HG02884 (cell line): ENCODE measurements around the gene LIMS2.

Experiments used
- ATAC-seq: cut with Tn5 transposase; IDR thresholded peaks from one replicate; pipeline ENCODE4 v1.9.1; 2021; ENCODE audit warnings: mild to moderate bottlenecking, moderate library complexity; ENCODE audit not compliant: unreplicated experiment

The LIMS2 gene

GRCh38 chr2:127658641-127659407 lies 16.5 kb downstream of the LIMS2 start:
- no peak for ATAC-seq

DNA sequence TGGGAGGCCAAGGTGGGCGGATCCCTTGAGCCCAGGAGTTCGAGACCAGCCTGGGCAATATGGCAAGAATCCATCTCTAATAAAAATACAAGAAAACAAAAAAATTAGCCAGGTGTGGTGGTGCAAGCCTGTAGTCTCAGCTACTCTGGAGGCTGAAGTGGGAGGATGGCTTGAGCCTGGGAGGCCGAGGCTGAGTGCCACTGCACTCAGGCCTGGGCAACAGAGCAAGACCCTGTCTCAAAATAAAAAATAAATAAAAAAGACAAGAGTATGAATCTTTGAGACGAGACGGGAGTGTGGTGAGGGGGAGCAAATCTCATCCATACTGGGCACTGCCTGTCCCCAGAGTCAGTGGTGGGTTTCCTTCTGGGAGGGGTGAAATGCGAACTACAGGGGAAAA lies 17.2 kb downstream of the LIMS2 start:
- ATAC-seq, result no peak

- no peak for ATAC-seq
These were observed 18.1 kb downstream of the LIMS2 start for GRCh38 chr2:127657232-127657595.

- ATAC-seq, result no peak
These were observed 18.6 kb downstream of the LIMS2 start for GRCh38 chr2:127656569-127657231.

DNA sequence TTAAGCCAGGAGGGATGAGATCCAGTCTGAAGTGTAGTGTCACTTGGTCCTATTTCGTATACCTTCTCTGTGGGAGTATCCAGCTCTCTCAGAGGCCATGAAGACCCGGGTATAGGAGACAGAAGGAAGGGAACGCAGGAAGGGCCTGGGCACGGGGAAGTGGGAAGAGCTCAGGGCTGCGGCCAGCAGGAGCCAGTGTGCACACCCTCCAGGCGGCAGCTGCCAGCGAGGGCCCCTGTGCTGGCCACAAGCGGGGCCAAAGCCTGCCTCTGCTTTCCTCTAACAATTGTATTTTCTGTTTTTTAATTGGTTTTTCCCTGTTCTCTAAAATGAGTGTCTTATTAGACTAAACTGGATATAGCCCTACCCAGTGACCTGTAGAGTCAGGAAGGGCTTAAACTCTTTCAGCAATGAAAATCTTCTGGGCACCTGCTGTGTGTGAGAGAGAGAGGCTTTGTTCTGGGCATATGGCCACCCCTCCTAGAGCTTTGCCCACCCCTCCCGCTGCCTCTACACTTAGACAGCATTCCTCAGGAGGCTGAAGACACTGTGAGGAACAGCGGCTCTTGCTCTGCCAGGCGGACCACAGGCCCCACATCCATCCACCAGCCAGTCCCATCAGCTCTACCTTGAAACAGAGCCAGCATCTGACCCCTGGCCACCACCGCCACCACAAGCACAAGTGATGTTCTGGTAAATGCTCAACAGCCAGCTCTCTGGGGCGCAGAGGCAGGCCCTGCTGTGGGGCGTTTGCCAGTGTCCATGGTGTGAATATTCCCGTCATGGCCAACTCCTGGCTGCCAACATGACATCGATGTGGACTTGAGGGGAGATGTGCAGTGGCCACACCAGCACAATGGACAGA lies 19.9 kb downstream of the LIMS2 start:
- no peak for ATAC-seq

GRCh38 chr2:127654838-127655175 lies 20.5 kb downstream of the LIMS2 start:
- ATAC-seq, result no peak

- no peak for ATAC-seq
These were observed 21.1 kb downstream of the LIMS2 start for GRCh38 chr2:127654084-127654837.

GRCh38 chr2:127653421-127654083 lies 21.8 kb downstream of the LIMS2 start:
- no peak for ATAC-seq

DNA sequence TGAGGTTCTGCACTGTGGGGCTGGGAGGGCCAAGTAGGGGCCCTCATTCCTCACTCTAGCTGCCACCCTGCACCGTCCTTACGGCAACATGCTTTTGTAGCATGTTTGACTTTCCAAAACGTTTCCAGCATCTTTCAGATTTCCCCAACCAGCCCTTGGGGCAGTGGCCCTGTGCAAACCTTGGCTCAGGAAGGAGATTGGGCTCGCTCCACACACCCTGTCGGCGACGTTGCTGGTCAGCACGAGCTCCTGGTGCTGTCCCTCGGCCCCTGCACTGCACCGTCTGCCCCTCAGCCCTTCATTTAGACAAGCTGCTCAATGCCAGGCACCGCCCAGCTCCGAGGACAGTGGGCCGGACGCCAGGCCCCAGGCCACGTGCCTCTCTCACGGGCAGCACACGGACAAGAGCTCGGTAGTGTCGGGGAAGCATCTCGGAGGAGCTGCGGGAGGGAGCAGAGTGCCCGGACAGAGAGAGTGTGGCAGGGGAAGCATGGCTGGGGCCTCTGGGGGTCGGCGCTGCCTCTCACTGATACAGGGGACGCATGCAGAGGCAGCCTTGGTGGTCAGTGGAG lies 22.5 kb downstream of the LIMS2 start:
- ATAC-seq, result no peak

GRCh38 chr2:127651971-127652550 lies 23.3 kb downstream of the LIMS2 start:
- no peak for ATAC-seq

DNA sequence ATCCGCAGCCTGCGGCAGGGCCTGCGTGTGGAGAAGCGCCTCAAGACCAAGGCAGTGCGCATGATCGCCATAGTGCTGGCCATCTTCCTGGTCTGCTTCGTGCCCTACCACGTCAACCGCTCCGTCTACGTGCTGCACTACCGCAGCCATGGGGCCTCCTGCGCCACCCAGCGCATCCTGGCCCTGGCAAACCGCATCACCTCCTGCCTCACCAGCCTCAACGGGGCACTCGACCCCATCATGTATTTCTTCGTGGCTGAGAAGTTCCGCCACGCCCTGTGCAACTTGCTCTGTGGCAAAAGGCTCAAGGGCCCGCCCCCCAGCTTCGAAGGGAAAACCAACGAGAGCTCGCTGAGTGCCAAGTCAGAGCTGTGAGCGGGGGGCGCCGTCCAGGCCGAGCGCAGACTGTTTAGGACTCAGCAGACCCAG lies 23.9 kb downstream of the LIMS2 start:
- ATAC-seq, result no peak

DNA sequence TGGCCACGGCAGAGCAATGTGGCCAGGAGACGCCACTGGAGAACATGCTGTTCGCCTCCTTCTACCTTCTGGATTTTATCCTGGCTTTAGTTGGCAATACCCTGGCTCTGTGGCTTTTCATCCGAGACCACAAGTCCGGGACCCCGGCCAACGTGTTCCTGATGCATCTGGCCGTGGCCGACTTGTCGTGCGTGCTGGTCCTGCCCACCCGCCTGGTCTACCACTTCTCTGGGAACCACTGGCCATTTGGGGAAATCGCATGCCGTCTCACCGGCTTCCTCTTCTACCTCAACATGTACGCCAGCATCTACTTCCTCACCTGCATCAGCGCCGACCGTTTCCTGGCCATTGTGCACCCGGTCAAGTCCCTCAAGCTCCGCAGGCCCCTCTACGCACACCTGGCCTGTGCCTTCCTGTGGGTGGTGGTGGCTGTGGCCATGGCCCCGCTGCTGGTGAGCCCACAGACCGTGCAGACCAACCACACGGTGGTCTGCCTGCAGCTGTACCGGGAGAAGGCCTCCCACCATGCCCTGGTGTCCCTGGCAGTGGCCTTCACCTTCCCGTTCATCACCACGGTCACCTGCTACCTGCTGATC lies 24.4 kb downstream of the LIMS2 start:
- no peak for ATAC-seq

- no peak for ATAC-seq
These were observed 25.1 kb downstream of the LIMS2 start for GRCh38 chr2:127650041-127650784.

DNA sequence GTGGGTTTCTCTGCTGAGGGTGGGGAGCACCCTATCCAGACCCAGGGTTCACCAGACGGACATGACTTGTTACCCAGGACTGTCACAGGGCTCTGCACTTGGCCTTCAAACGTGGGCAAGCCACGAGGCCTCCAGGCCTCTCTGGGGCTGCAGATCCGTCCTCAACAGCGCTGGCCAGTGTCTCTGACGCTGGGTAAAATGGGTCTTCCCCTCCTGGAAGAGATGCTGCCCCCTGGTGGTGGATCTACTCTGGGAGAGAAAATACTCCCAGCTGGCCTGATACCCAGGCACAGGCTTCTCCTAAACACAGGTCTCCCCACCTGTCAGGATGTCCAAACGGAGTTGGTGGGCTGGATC lies 25.7 kb downstream of the LIMS2 start:
- no peak for ATAC-seq

DNA sequence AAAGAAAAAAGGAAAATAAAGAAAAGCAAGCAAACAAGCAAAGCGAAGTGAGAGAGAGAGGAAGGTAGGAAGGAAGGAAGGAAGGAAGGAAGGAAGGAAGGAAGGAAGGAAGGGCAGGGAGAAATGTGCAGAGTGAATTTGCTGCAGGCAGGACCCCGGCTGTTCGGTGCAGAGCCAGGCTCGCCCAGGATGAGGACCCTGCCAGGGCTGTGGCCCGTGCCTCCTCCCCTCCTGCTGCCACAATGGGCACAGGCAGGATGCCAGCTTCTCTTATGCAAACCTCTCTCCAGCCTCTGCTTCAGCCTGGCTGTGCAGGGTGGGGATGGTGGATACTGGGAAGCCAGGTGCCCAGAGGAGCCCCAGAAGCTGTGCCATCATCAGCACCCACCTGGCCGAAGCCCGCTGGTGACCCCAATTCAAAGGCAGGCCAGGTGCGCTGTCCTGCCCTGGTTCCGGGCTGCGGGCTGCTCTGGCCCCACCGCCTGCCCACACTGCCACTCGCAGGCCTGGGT lies 26.2 kb downstream of the LIMS2 start:
- no peak for ATAC-seq

DNA sequence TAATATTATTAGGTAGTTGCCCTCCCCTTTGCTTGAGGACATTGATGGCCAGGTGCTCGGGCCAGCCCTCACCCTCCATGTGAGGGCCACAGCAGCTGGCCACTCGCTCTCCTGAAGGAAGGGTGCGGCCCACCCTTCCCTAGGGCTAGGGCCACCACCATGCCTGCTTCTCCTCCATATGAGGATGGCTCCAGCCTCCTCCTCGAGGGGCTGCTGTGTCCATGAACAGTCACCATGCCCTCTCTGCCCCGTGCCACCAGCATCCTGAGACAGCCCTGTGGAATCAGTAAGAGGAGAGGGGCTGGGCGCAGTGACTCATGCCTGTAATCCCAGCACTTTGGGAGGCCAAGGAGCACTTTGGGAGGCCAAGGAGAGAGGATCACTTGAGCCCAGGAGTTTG lies 27.0 kb downstream of the LIMS2 start:
- no peak for ATAC-seq

DNA sequence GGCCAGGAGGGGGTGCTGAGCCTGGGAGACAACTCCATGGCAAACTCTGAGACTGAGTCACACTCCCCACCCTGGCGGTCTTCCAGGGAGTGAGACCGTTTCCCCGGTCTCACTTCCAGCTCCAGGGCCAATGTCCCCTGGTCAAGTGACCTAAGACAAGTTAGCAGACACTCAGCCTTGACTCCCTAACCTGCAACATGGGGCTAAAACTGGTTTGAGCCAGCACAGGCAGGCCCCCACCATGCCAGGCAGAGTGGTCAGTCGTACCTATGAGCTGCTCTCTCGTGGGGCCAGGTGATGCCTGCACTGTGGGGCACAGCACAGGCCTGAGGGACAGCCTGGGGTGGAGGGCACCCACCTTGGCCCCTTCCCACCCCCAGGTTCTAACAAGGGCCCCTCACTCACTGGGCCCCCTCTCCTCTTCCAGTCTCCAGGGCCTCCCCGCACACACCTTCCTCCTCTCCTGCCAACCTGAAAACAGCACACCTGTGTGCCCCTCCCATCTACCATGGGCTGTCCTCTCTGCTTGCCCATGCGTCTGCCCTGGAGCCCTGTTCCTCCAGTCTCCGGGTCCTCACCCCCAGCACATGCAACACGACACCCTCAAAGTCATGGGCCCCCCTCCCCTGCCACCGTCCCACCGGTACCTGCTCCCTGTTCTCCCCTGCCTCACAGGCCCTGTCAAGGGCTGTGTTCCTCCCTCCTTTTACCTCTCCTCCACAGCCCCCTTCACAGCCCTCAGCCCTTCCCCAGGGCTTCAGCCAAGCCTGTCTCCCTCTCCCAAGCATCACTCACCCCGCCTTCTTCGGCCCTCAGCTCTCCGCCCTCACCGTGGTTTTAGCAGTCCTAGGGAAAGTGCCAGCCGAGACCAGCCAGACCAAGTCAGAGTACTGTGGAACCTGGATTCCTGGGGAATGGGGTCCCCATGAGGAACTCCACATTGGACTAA lies 27.8 kb downstream of the LIMS2 start:
- no peak for ATAC-seq
